Stomach smooth muscle (tissue), 2 donors: ENCODE measurements around the gene SNED1.

Experiments used
- H3K27ac ChIP-seq: one replicate; pipeline ENCODE4 v1.7.0; 2013; ENCODE audit warnings: mild to moderate bottlenecking, low read length, inconsistent platforms
- H3K27me3 ChIP-seq, 2 donors: one replicate each; pipeline ENCODE4 v1.7.0; 2013; ENCODE audit warnings: low read length in 2 of 2; ENCODE audit not compliant: insufficient read depth in 2 of 2, control insufficient read depth in 1 of 2
- H3K36me3 ChIP-seq, 2 donors: one replicate each; pipeline ENCODE4 v1.7.0; 2013; ENCODE audit warnings: low read length in 2 of 2; ENCODE audit not compliant: control insufficient read depth in 2 of 2, insufficient read depth in 2 of 2
- H3K4me1 ChIP-seq: one replicate; pipeline ENCODE4 v1.7.0; 2013; ENCODE audit warnings: low read length; ENCODE audit not compliant: control insufficient read depth, insufficient read depth
- H3K4me3 ChIP-seq, 2 donors: one replicate each; pipeline ENCODE4 v1.7.0; 2013; ENCODE audit warnings: low read length in 2 of 2
- H3K9ac ChIP-seq, 2 donors: one replicate each; pipeline ENCODE4 v1.7.0; 2013; ENCODE audit warnings: low read length in 2 of 2, mild to moderate bottlenecking in 1 of 2
- H3K9me3 ChIP-seq, 2 donors: one replicate each; pipeline ENCODE4 v1.7.0; 2013; ENCODE audit warnings: low read length in 2 of 2; ENCODE audit not compliant: control insufficient read depth in 2 of 2
- donor health status: healthy.
- donor health status: Pancreatic carcinoma.

Gene SNED1

DNA sequence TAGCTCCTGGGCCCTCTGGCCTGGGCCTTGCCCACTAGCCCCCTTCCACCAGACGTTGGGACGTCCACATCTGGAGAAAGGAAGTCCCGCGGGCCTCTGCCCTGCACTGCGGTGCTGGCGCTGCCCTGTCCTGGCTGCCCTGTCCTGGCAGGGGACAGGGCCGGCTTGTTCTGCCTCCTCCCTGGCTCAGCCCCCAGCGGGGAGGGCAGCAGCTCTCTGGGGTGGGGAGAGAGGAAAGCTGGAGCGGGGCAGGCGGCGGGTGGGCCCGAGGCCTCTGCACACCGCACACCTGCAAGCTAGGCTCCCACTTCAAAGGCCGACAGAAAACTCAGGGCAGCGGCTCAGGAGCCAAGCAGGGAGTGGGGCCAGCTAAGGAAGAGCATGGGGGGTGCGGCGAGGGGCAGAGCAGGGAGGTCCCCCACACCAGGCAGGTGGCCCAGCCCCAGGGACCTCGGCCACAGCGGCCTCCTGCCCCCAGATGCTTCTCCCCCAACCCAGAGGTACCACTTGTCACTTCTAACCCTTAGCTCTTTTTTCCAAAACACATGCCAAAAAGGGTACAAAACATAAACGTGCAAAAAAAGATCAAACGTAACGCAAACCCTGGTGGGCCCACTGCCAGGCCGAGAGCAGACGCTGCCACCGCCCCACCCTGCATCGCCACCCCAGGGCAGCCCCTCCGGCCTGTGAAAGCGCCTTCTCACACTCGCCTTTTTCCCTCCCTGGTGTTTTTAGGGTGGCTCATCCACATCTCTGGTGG is 13.5 kb downstream of the SNED1 start:
- H3K9me3 ChIP-seq = no peaks in the 10 kb centered on the region

DNA sequence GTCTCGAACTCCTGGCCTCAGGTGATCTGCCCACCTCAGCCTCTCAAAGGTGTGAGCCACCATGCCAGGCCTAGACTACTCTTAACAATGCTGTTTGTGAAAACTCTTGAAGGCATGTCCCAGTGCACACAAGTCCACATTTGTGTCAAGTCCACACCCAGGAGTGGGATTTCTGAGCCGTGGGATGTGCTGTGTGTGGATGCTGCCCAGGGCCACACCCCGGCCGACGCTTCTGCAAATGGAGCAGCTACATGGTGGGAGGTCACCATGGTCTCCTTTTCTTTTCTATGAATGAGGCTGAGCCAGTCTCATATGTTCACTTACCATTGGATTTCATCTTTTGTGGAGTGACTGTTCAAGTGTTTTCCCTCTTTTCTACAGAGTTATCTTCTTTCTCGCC is 15.8 kb downstream of the SNED1 start:
- Histone ChIP-seq H3K4me3 (no peak overlapping the region), H3K27me3 (no peaks in the 10 kb centered on the region), H3K27ac (no peak overlapping the region), H3K9ac (no peak overlapping the region), H3K4me1 (peaks cover 14% of the 10 kb centered on the region), H3K36me3 (no peaks in the 10 kb centered on the region), H3K9me3 (no peaks in the 10 kb centered on the region)

More for the DNA sequence above, 13.5 kb downstream of the SNED1 start:
- H3K36me3 ChIP-seq = no peaks in the 10 kb centered on the region
- no peaks in the 10 kb centered on the region for H3K27me3 ChIP-seq
- H3K4me3 ChIP-seq = no peak overlapping the region
- no peak overlapping the region for H3K27ac ChIP-seq
- H3K9ac ChIP-seq = no peak overlapping the region
- H3K4me1 ChIP-seq = peaks cover 14% of the 10 kb centered on the region

DNA sequence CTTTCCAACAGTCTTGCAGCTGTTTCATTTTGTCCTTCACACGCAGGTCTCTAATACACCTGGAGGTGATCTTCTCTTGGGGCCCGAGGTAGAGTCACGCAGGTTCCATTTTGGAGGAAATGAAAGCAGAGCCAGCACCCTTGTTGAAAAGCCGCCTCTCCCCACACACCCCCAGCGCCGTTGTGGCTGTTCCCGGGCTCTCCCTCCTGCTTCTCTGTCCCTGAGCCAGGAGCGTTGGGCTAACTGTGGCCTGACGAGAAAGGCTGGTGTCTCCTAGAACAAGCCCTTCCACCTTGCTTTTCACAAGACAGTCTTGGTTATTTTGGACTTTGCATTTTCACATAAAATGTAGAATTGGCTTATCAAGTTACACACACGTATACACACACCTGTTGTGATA is 16.3 kb downstream of the SNED1 start:
- Histone ChIP-seq H3K27ac (no peak overlapping the region), H3K4me1 (peaks cover 9% of the 10 kb centered on the region), H3K36me3 (no peaks in the 10 kb centered on the region), H3K27me3 (no peaks in the 10 kb centered on the region), H3K9ac (no peak overlapping the region), H3K4me3 (no peak overlapping the region), H3K9me3 (no peaks in the 10 kb centered on the region)

DNA sequence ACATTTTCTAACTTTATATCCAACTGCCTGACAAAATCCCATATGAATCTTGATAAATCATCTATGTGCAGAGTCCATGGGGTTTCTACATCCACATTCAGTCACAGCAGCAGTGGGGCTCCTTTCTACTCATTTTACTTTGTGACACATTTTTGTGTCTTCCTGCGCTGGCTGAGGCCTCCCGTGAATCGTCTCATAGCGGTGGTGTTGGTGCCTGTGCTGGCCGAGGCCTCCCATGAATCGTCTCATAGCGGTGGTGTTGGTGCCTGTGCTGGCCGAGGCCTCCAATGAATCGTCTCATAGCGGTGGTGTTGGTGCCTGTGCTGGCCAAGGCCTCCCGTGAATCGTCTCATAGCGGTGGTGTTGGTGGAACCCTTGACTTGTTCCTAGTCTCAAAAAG is 17.0 kb downstream of the SNED1 start:
- no peak overlapping the region for H3K9ac ChIP-seq
- H3K9me3 ChIP-seq = no peaks in the 10 kb centered on the region
- peaks cover 3% of the 10 kb centered on the region for H3K4me1 ChIP-seq
- no peak overlapping the region for H3K4me3 ChIP-seq
- no peak overlapping the region for H3K27ac ChIP-seq
- no peaks in the 10 kb centered on the region for H3K36me3 ChIP-seq
- H3K27me3 ChIP-seq = no peaks in the 10 kb centered on the region

DNA sequence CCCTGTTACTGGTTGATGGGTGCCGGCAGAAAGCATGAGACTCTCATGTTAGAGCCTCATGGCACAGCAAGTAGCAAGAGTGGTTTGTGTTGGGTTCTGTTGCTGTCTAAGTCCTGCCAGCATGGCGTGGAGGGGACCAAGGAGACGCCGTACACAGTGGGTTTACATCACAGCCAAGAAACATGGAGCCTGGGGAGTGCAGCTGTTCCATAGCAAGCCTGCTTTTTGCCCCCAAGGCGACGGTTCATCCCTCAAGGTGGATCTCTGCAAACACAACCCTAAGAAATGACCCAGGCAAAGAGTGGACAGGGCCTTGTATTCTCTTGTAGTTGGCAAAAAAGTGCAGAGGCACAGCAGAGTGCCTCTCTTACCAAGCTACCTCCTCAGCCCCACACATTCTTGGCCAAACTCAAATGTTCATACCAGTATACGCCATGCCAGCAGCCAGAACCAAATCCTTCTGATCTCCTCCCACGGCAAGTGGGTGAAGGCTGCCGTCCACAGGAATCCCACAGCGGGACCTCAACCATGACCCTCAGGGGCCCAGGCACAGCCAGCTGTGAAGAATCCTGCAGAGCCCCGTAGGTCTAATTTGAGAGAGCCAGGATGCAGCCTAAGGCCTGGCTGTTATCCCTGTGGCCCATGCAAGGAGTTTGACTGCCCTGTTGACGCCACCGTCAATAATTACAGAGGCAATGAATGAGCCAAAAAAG is 19.0 kb downstream of the SNED1 start:
- Histone ChIP-seq H3K27me3 (no peaks in the 10 kb centered on the region), H3K36me3 (no peaks in the 10 kb centered on the region), H3K4me3 (no peak overlapping the region), H3K4me1 (no peaks in the 10 kb centered on the region), H3K9me3 (peaks cover under 1 to 2% of the 10 kb centered on the region in 2 donors), H3K27ac (no peak overlapping the region), H3K9ac (no peak overlapping the region)

DNA sequence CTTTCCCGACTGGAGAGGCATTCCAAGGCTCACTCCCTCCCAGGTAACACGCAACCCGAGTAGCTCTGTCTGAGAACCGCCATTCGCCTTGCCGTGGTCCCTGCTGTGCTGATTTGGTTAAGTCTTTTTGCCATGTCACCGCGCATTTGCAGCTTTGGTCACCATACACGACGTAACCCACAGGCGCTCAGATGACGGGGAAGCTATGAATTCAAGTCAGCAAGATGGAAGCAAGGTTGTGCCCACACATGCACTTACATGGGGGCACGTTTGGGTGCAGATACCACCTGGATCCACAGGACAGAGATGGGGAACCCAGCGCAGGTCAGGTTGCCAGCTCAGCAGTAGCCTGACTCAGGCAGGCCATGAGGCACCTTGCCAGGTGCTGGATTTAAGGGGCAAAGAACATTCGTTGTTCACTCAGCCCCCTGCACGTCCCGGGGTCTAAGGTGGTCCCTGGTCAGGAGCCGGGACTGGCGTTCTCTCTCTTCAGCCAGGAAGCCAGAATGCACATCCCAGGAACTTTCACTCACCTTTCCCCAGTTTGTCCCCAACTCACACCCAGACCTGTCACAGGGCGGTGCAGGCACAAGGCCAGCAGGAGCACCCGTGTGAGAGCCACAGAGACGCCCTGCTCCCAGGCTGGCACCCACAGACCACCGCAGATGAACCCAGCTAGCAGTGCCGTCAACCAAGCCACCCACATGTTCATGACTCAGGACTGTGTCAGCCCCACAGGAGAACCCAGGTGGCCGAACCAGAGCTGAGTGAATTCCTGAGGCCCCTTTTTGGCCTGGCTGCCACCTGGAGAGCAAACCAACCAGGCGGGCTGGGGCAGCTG is 19.9 kb downstream of the SNED1 start:
- Histone ChIP-seq H3K9me3 (peaks cover 2 to 3% of the 10 kb centered on the region in 2 donors), H3K9ac (no peak overlapping the region), H3K27me3 (no peaks in the 10 kb centered on the region), H3K4me1 (no peaks in the 10 kb centered on the region), H3K4me3 (no peak overlapping the region), H3K27ac (no peak overlapping the region), H3K36me3 (no peaks in the 10 kb centered on the region)

DNA sequence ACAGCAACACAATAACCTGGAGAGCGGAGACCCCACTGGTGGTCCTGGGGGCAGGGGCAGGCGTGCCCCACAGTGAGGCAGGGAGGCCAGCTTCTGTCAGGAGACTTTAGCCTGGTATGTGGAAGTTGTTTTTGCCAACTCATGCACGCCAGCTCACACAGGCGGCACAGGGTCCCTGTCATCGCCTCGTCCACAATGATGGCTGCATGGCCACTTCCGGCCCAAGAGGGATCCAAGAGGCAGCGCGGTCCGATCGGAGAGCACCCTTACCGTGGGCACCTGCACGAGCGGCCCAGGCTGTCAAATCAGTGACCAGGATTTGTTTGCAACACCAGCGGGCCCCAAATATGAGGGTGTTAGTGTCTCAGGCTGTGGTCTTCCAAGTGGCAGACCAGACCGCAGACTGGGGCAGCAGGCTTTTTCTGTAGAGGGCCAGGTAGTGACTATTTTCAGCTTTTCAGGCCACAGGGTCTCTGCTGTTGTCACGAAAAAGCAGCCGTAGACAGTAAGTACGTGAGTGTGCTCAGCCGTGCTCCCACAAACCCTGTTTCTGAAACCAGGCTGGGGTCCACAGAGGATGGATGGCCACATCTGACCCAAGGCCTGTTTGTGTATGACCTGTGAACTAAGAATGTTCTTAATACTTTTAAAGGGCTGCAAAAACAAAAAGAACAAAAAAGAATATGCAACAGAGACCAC is 21.2 kb downstream of the SNED1 start:
- Histone ChIP-seq H3K36me3 (no peaks in the 10 kb centered on the region), H3K4me1 (no peaks in the 10 kb centered on the region), H3K4me3 (no peak overlapping the region), H3K9ac (no peak overlapping the region), H3K9me3 (peaks cover 2 to 3% of the 10 kb centered on the region in 2 donors), H3K27ac (no peak overlapping the region), H3K27me3 (no peaks in the 10 kb centered on the region)

DNA sequence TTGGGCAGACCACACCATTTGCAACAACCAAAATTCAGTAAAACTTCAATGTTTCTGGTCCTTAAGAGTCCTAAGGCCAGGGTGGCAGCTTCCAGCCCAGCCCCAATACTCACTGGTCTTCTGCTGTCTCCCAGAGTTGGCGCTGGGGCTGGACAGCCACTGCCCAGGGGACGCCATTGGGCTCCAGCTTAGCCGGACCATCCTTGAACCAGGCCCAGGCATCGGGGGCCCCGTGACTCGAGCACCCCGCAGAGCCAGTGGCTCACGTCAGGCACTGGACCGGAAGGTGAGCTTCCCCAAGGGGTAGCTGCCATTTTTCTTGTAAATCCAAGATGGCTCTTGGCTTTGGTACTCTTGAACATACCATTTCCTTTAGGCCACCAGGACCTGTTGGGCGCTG is 21.8 kb downstream of the SNED1 start:
- no peak overlapping the region for H3K27ac ChIP-seq
- H3K9ac ChIP-seq = no peak overlapping the region
- H3K36me3 ChIP-seq = no peaks in the 10 kb centered on the region
- H3K27me3 ChIP-seq = no peaks in the 10 kb centered on the region
- peaks cover 2 to 7% of the 10 kb centered on the region in 2 donors for H3K9me3 ChIP-seq
- no peaks in the 10 kb centered on the region for H3K4me1 ChIP-seq
- H3K4me3 ChIP-seq = no peak overlapping the region

DNA sequence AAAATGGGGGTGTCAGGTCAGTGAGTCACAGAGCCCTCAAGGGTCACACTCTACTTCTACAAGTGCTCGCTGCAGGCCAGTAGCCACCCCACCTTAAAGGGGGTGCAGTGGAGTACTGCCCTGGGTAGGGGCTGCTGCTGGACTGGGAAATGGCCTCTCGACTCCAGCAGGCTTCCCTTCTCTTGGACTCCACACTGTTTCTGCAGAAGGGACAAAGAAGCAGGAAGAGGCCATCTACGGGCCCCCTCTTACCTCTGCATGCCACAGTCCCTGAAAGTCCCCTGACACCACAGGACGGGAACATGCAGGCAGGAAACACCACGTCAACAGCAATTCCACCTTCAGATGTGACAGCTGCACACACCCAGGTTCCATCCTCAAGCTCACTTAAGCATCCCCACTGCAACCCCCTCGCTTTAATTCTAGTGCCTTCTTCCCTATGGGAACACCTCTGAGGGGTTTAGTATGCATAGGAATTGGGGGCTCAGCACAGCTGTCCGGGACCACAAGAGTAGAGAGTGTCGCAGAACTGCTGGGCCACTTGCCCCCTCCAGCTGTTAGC is 22.3 kb downstream of the SNED1 start:
- H3K36me3 ChIP-seq = no peaks in the 10 kb centered on the region
- peaks cover 2 to 7% of the 10 kb centered on the region in 2 donors for H3K9me3 ChIP-seq
- H3K27ac ChIP-seq = no peak overlapping the region
- H3K9ac ChIP-seq = no peak overlapping the region
- H3K27me3 ChIP-seq = no peaks in the 10 kb centered on the region
- H3K4me1 ChIP-seq = no peaks in the 10 kb centered on the region
- no peak overlapping the region for H3K4me3 ChIP-seq

DNA sequence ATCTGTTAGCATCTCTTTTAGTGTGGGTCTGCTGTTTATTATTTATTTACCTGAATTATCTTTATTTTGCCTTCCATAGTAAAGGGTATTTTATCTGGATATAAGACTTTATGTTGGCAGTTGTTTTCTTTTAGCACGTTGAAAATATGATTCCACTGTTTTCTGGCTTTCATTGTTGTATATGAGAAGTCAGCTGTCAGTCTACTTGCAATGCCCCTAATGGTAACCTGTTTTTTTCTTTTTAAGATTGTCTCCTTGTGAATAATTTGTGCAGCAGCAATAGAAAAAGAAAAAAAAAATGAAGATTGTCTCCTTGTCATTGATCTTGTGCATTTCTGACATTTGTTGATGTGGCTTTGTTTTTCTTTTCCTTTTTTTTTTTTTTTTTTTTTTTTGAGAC is 27.2 kb downstream of the SNED1 start:
- no peak overlapping the region for H3K4me3 ChIP-seq
- H3K9me3 ChIP-seq = peaks cover 2 to 13% of the 10 kb centered on the region in 2 donors
- no peaks in the 10 kb centered on the region for H3K27me3 ChIP-seq
- no peaks in the 10 kb centered on the region for H3K36me3 ChIP-seq
- H3K4me1 ChIP-seq = no peaks in the 10 kb centered on the region
- no peak overlapping the region for H3K27ac ChIP-seq
- no peak overlapping the region for H3K9ac ChIP-seq
